NCI-H510A treated with DMSO at 0.1 percent for 48 hours (cell line): ENCODE data around the gene DPF1.
"Not testable (repeated sequence)": the region's sequence is repeated elsewhere in the genome, so short reads cannot be mapped to it uniquely, and the experiment has no call there.

Experiments used
- DNase-seq: peaks from one replicate; lab custom pipeline; 2025; lab: John Stamatoyannopoulos, UW

Gene DPF1

GRCh38 chr19:38250821-38251563 lies 27.0 kb upstream of the DPF1 start:
- DNase-seq, result peak; percentile 47

GRCh38 chr19:38250428-38250820 lies 26.4 kb upstream of the DPF1 start:
- DNase-seq, result no peak

GRCh38 chr19:38248421-38248820 lies 24.4 kb upstream of the DPF1 start:
- DNase-seq, result no peak

GRCh38 chr19:38247734-38248268 lies 23.8 kb upstream of the DPF1 start:
- DNase-seq, result no peak

- no peak for DNase-seq
Observed at GRCh38 chr19:38247126-38247525, 23.1 kb upstream of the DPF1 start.

- no peak for DNase-seq
Observed at GRCh38 chr19:38245826-38246498, 21.9 kb upstream of the DPF1 start.

GRCh38 chr19:38243279-38243673 lies 19.3 kb upstream of the DPF1 start:
- no peak for DNase-seq

GRCh38 chr19:38239816-38240215 lies 15.8 kb upstream of the DPF1 start:
- no peak for DNase-seq

GRCh38 chr19:38234615-38235014 lies 10.6 kb upstream of the DPF1 start:
- no peak for DNase-seq

GRCh38 chr19:38233740-38234251 lies 9.8 kb upstream of the DPF1 start:
- peak; percentile 62 for DNase-seq

GRCh38 chr19:38231918-38232317 lies 7.9 kb upstream of the DPF1 start:
- DNase-seq, result no peak

GRCh38 chr19:38230506-38231133 lies 6.6 kb upstream of the DPF1 start:
- DNase-seq, result not testable (repeated sequence)

- DNase-seq, result peak; percentile 80
Observed at GRCh38 chr19:38229585-38230073, 5.6 kb upstream of the DPF1 start.

GRCh38 chr19:38228491-38229439 lies 4.7 kb upstream of the DPF1 start:
- peak; percentile 23 for DNase-seq

GRCh38 chr19:38228005-38228377 lies 4.0 kb upstream of the DPF1 start:
- no peak for DNase-seq

- DNase-seq, result peak; percentile 5
Observed at GRCh38 chr19:38227287-38228004, 3.4 kb upstream of the DPF1 start.

GRCh38 chr19:38224863-38225218 lies 819 bp upstream of the DPF1 start:
- DNase-seq, result not testable (repeated sequence)

- no peak for DNase-seq
Observed at GRCh38 chr19:38223617-38224013, 407 bp downstream of the DPF1 start.

GRCh38 chr19:38223119-38223523 lies 901 bp downstream of the DPF1 start:
- no peak for DNase-seq

- DNase-seq, result no peak
Observed at GRCh38 chr19:38221919-38222830, 1.8 kb downstream of the DPF1 start.
